HepG2 (cell line): ENCODE results near the gene TCN2. TPM values are rescaled to one million over a fixed set of nuclear protein-coding genes. Genes with fewer than 3 reads are reported as not detected.

Experiments used
- ATAC-seq: fragments of 200-7000 bp; cut with Tn5 transposase; 3 replicates; pipeline ENCODE4 v1.9.1; 2020; ENCODE audit warnings: mild to moderate bottlenecking, moderate library complexity
- BruUV-seq: library from RNA; stranded (reverse); fragments of 400-500 nt; replicated peaks from 2 replicates; lab custom pipeline; 2021; lab: Mats Ljungman, UMichigan
- CTCF ChIA-PET: fragments of 300-600 bp; formaldehyde crosslinking; extraction: SDS; loops from one replicate; lab custom pipeline; 2021; ENCODE audit warnings: low total read pairs, inconsistent platforms, low intra/inter-chr PET ratio; lab: Yijun Ruan, JAX
- POLR2A ChIA-PET: fragments of 350-600 bp; sonication (Branson Sonifier 250); formaldehyde crosslinking; loops from one replicate; lab custom pipeline; 2020; ENCODE audit warnings: antibody characterized with exemption, inconsistent platforms; lab: Yijun Ruan, JAX
- DNase-seq: peaks from one replicate; pipeline ENCODE4 v3.0.0-alpha.2; 2015; ENCODE audit warnings: low spot score
- FAIRE-seq: peaks from 3 replicates; lab custom pipeline; 2011; peaks lifted over from hg19 to GRCh38; lab: Jason Lieb, UNC
- H2AFZ ChIP-seq: one replicate; pipeline ENCODE4 v1.6.1; 2011; ENCODE audit warnings: low read length, inconsistent platforms
- H3K27ac ChIP-seq: fragments of 300-600 bp; 3 replicates; pipeline ENCODE4 v1.8.0; 2011; ENCODE audit warnings: mixed run types, mild to moderate bottlenecking, mixed read lengths, low read length, inconsistent platforms; ENCODE audit not compliant: insufficient read depth; ENCODE audit errors: extremely low read length
- H3K27me3 ChIP-seq, 2 experiments: fragments of 200-600 bp in 1 of 2; 2 replicates in 1 of 2; 3 replicates in 1 of 2; pipeline versions ENCODE4 v1.6.0 to v1.8.0; 2011; ENCODE audit warnings: low read length in 2 of 2, mild to moderate bottlenecking in 2 of 2, moderate library complexity in 2 of 2, inconsistent platforms in 1 of 2; ENCODE audit not compliant: insufficient read depth in 2 of 2, control insufficient read depth in 1 of 2
- H3K36me3 ChIP-seq, 2 experiments: fragments of 200-600 bp in 1 of 2; replicated peaks in 1 of 2; 2 replicates in 1 of 2; 3 replicates in 1 of 2; pipeline versions ENCODE4 v1.5.1 to v1.8.0; 2011; ENCODE audit warnings: low read length in 2 of 2, inconsistent platforms in 1 of 2; ENCODE audit not compliant: insufficient read depth in 2 of 2, control insufficient read depth in 1 of 2
- H3K4me1 ChIP-seq: 2 replicates; pipeline ENCODE4 v1.5.1; 2012; ENCODE audit warnings: low read length, inconsistent platforms; ENCODE audit not compliant: insufficient read depth
- H3K4me2 ChIP-seq: 2 replicates; pipeline ENCODE4 v1.6.0; 2011; ENCODE audit warnings: low read depth, low read length, inconsistent platforms
- H3K4me3 ChIP-seq, 3 experiments: fragments of 200-600 bp in 1 of 3; sonication (generic), shearing (Covaris generic) in 1 of 3; replicated peaks in 1 of 3; 2 replicates each; pipeline ENCODE4 v1.5.1; 2011 to 2016; ENCODE audit warnings: low read length in 3 of 3, inconsistent platforms in 2 of 3, low read depth in 2 of 3, mild to moderate bottlenecking in 2 of 3, control low read depth in 1 of 3, mixed read lengths in 1 of 3; ENCODE audit not compliant: insufficient read depth in 1 of 3
- H3K79me2 ChIP-seq: one replicate; pipeline ENCODE4 v1.6.1; 2011; ENCODE audit warnings: low read length, inconsistent platforms; ENCODE audit not compliant: insufficient read depth
- H3K9ac ChIP-seq: 2 replicates; pipeline ENCODE4 v1.6.0; 2011; ENCODE audit warnings: mild to moderate bottlenecking, low read depth, low read length, inconsistent platforms; ENCODE audit not compliant: insufficient read depth
- H3K9me3 ChIP-seq: 2 replicates; pipeline ENCODE4 v1.5.1; 2012; ENCODE audit warnings: mild to moderate bottlenecking, low read length
- H4K20me1 ChIP-seq: 2 replicates; pipeline ENCODE4 v1.6.0; 2011; ENCODE audit warnings: inconsistent platforms, mild to moderate bottlenecking, low read length, moderate library complexity; ENCODE audit not compliant: insufficient read depth
- E2F5 ChIP-seq: sonication (generic); formaldehyde crosslinking; conservative IDR thresholded peaks from 2 replicates; pipeline ENCODE4 v1.4.0; 2020; ENCODE audit warnings: missing genetic modification reagents
- LBX2 ChIP-seq: sonication (generic); formaldehyde crosslinking; IDR thresholded peaks from 2 replicates; pipeline ENCODE4 v1.5.0; 2020; ENCODE audit warnings: missing genetic modification reagents, mild to moderate bottlenecking, borderline replicate concordance
- NR3C1 ChIP-seq: sonication (generic); formaldehyde crosslinking; IDR thresholded peaks from 2 replicates; pipeline ENCODE4 v1.4.0; 2020; ENCODE audit warnings: missing genetic modification reagents
- PCBP2 ChIP-seq: fragments of 200-400 bp; formaldehyde crosslinking; optimal IDR thresholded peaks from 2 replicates; pipeline ENCODE3; 2018; ENCODE audit warnings: low read length, low read depth; ENCODE audit not compliant: poor library complexity, severe bottlenecking
- PTBP1 ChIP-seq: fragments of 200-400 bp; formaldehyde crosslinking; IDR thresholded peaks from 2 replicates; pipeline ENCODE4 v1.6.1; 2018; ENCODE audit warnings: low read length, low read depth; ENCODE audit not compliant: poor library complexity, severe bottlenecking
- TFDP1 ChIP-seq: IDR thresholded peaks from 2 replicates; pipeline ENCODE4 v1.6.1; 2016; ENCODE audit warnings: missing compliant biosample characterization, missing genetic modification reagents, borderline replicate concordance
- TRIM24 ChIP-seq: sonication (generic); formaldehyde crosslinking; IDR thresholded peaks from 2 replicates; pipeline ENCODE4 v1.8.0; 2022; ENCODE audit warnings: mild to moderate bottlenecking, missing genetic modification reagents
- XBP1 ChIP-seq: sonication (generic); formaldehyde crosslinking; IDR thresholded peaks from 2 replicates; pipeline ENCODE4 v1.5.0; 2020; ENCODE audit warnings: missing genetic modification reagents
- ZBTB34 ChIP-seq: sonication (generic); formaldehyde crosslinking; IDR thresholded peaks from 2 replicates; pipeline ENCODE4 v1.8.0; 2022; ENCODE audit warnings: mild to moderate bottlenecking, missing genetic modification reagents
- ZKSCAN8 ChIP-seq: IDR thresholded peaks from 2 replicates; pipeline ENCODE4 v1.6.1; 2016; ENCODE audit warnings: borderline replicate concordance, missing genetic modification reagents, missing compliant biosample characterization
- ZNF431 ChIP-seq: sonication (generic); formaldehyde crosslinking; IDR thresholded peaks from 2 replicates; pipeline ENCODE4 v1.9.0; 2022; ENCODE audit warnings: missing genetic modification reagents, low read depth, mild to moderate bottlenecking, borderline replicate concordance
- ZNF615 ChIP-seq: sonication (generic); formaldehyde crosslinking; IDR thresholded peaks from 2 replicates; pipeline ENCODE4 v1.5.0; 2020; ENCODE audit warnings: mild to moderate bottlenecking, missing genetic modification reagents, borderline replicate concordance
- WGBS: methylation state at CpG from one replicate; pipeline ENCODE4 v1.1.6; 2017; ENCODE audit warnings: low lambda C conversion rate; 5-methylcytosine and 5-hydroxymethylcytosine counted together
- in situ Hi-C: cut with HindIII; loops from 2 replicates; pipeline ENCODE4 v1.10.0; 2017; ENCODE audit warnings: low pct_unique_long_range_greater_than_20kb; ENCODE audit not compliant: extremely low pct_ligation_motif_present
- intact Hi-C: fragments of 100-400 bp; cut with micrococcal nuclease; formaldehyde crosslinking; loops from one replicate; pipeline ENCODE4 v1.10.0; 2022; ENCODE audit not compliant: unreplicated experiment
- polyA plus RNA-seq, 8 experiments: library from polyadenylated mRNA; depleted of rRNA in 3 of 8; stranded (reverse) in 7 of 8; unstranded in 1 of 8; fragments of >200 nt; fragmentation: Illumina TruSeq in 4 of 8; extraction: Trizol in 4 of 8; gene quantifications; 2 replicates each; pipeline versions ENCODE4 v1.2.1 to v1.2.3, GENCODE V29; 2011 to 2016; ENCODE audit warnings: low read depth in 4 of 8, missing spikeins in 1 of 8, mixed read lengths in 1 of 8; ENCODE audit not compliant: insufficient read depth in 1 of 8
- total RNA-seq, 5 experiments: library from RNA; depleted of rRNA; stranded (reverse); fragments of >200 nt; fragmentation: Illumina TruSeq; extraction: Trizol; gene quantifications; 2 replicates each; pipeline ENCODE4 v1.2.3, GENCODE V29; 2016; ENCODE audit warnings: low read depth in 1 of 5
- TF ChIP-seq, protein P1 (sequence below): sonication (generic); formaldehyde crosslinking; IDR thresholded peaks from 2 replicates; pipeline ENCODE4 v1.5.0; 2020; ENCODE audit warnings: mild to moderate bottlenecking, missing genetic modification reagents

Gene TCN2
- total and polyA plus RNA-seq, 2 of the 13 experiments (the other 11 are each of a cell fraction or from before 2014, with no cell fraction given): 0.29 to 0.31 TPM

DNA sequence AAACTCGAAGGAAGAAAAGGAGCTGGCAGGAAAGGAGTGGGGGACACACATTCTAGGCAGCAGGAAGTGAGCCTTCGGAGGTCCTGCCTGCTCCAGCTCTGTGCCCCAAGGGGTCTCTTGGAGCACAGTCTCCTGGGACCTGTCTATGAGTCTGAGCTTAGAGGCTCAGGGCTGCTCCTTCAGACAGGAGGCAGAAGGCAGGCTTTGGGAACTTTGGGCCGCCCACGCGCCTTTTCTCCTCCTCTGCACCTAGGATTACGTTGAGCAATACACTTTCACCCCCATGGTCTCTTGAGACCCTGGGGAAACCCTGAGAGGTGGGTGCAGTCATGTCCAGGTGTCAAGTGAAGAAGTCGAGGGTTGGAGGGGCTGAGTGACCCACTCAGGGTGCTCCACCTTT lies 965 bp downstream of the TCN2 start:
- no TSS peak for BruUV-seq
- H2AFZ ChIP-seq: no peak overlapping the region
- H3K4me2 ChIP-seq: no peak overlapping the region
- peaks cover 0 to 13% of the 10 kb centered on the region in 2 experiments; a peak in 3 of 5 replicates for H3K27me3 ChIP-seq
- FAIRE-seq: no peak
- H3K9ac ChIP-seq: no peak overlapping the region
- ChIA-PET CTCF (no interaction called here), POLR2A (interaction anchor here (1.1 kb wide), 1 partner anchor 45 kb away, joined by 3 read pairs; no protein-coding TSS in a partner anchor)
- H3K4me3 ChIP-seq: no peak overlapping the region
- TF ChIP-seq ZKSCAN8 (CRISPR knock-in tag) (no peak), NR3C1 (CRISPR knock-in tag) (no peak), TRIM24 (no peak), XBP1 (CRISPR knock-in tag) (no peak), ZBTB34 (CRISPR knock-in tag) (no peak), LBX2 (CRISPR knock-in tag) (no peak), PTBP1 (no peak), TFDP1 (CRISPR knock-in tag) (no peak), ZNF431 (CRISPR knock-in tag) (no peak), PCBP2 (no peak), ZNF615 (no peak), E2F5 (CRISPR knock-in tag) (no peak)
- TF ChIP-seq, protein P1, sequence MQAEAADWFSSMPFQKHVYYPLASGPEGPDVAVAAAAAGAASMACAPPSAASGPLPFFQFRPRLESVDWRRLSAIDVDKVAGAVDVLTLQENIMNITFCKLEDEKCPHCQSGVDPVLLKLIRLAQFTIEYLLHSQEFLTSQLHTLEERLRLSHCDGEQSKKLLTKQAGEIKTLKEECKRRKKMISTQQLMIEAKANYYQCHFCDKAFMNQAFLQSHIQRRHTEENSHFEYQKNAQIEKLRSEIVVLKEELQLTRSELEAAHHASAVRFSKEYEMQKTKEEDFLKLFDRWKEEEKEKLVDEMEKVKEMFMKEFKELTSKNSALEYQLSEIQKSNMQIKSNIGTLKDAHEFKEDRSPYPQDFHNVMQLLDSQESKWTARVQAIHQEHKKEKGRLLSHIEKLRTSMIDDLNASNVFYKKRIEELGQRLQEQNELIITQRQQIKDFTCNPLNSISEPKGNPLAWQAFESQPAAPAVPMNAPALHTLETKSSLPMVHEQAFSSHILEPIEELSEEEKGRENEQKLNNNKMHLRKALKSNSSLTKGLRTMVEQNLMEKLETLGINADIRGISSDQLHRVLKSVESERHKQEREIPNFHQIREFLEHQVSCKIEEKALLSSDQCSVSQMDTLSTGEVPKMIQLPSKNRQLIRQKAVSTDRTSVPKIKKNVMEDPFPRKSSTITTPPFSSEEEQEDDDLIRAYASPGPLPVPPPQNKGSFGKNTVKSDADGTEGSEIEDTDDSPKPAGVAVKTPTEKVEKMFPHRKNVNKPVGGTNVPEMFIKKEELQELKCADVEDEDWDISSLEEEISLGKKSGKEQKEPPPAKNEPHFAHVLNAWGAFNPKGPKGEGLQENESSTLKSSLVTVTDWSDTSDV (CRISPR knock-in tag): no peak
- peaks cover 38% of the 10 kb centered on the region for H3K4me1 ChIP-seq
- WGBS: 41% methylated on average over 7 of the region's 7 CpGs
- no peaks in the 10 kb centered on the region for H4K20me1 ChIP-seq
- H3K27ac ChIP-seq: no peak overlapping the region
- no peak for ATAC-seq
- in situ Hi-C loops (no loop called here), intact Hi-C loops (no loop called here)
- no peaks in the 10 kb centered on the region for H3K79me2 ChIP-seq
- no peak for DNase-seq
- H3K9me3 ChIP-seq: no peaks in the 10 kb centered on the region
- H3K36me3 ChIP-seq: no peaks in the 10 kb centered on the region
